Activated CD8-positive, alpha-beta memory T cell treated with anti-CD3 and anti-CD28 coated beads, Interleukin-2, amount 50 U/mL, for 48 hours (primary cell): ENCODE measurements around the gene HSDL2.
A peak's percentile ranks its signal among the peaks of the same experiment; 100 is the strongest.
"Not testable (repeated sequence)": the region's sequence is repeated elsewhere in the genome, so short reads cannot be mapped to it uniquely, and the experiment has no call there.

ENCODE experiments used
- DNase-seq: peaks from one replicate; pipeline ENCODE4 v3.0.0-alpha.2; 2020

Gene HSDL2

GRCh38 chr9:112367465-112367864 is 12.4 kb upstream of the HSDL2 start:
- DNase-seq = no peak

GRCh38 chr9:112369817-112370216 is 10.1 kb upstream of the HSDL2 start:
- DNase-seq = no peak

GRCh38 chr9:112371060-112371459 is 8.8 kb upstream of the HSDL2 start:
- DNase-seq = no peak

- DNase-seq = not testable (repeated sequence)
These were observed 6.2 kb upstream of the HSDL2 start for GRCh38 chr9:112373666-112374065.

- DNase-seq = not testable (repeated sequence)
These were observed 5.7 kb upstream of the HSDL2 start for GRCh38 chr9:112374232-112374631.

GRCh38 chr9:112375361-112375760 is 4.5 kb upstream of the HSDL2 start:
- DNase-seq = no peak

- DNase-seq = no peak
These were observed 2.8 kb upstream of the HSDL2 start for GRCh38 chr9:112377087-112377486.

- DNase-seq = no peak
These were observed 2.1 kb upstream of the HSDL2 start for GRCh38 chr9:112377684-112378327.

GRCh38 chr9:112378328-112379176 is 1.4 kb upstream of the HSDL2 start:
- DNase-seq = peak; percentile 61

GRCh38 chr9:112379177-112380101 is 469 bp upstream of the HSDL2 start:
- DNase-seq = peak; percentile 99

- no peak for DNase-seq
These were observed 915 bp downstream of the HSDL2 start for GRCh38 chr9:112380825-112381221.

- no peak for DNase-seq
These were observed 2.2 kb downstream of the HSDL2 start for GRCh38 chr9:112382066-112382465.

GRCh38 chr9:112382501-112383364 is 2.8 kb downstream of the HSDL2 start:
- DNase-seq = no peak

GRCh38 chr9:112384219-112384618 is 4.3 kb downstream of the HSDL2 start:
- DNase-seq = no peak

GRCh38 chr9:112384690-112385089 is 4.8 kb downstream of the HSDL2 start:
- DNase-seq = no peak

GRCh38 chr9:112387115-112387514 is 7.2 kb downstream of the HSDL2 start:
- no peak for DNase-seq

GRCh38 chr9:112389897-112390296 is 10.0 kb downstream of the HSDL2 start:
- not testable (repeated sequence) for DNase-seq

GRCh38 chr9:112391936-112392560 is 12.1 kb downstream of the HSDL2 start:
- not testable (repeated sequence) for DNase-seq

- not testable (repeated sequence) for DNase-seq
These were observed 13.2 kb downstream of the HSDL2 start for GRCh38 chr9:112393146-112393545.

- no peak for DNase-seq
These were observed 16.5 kb downstream of the HSDL2 start for GRCh38 chr9:112396416-112396815.

- DNase-seq = no peak
These were observed 17.0 kb downstream of the HSDL2 start for GRCh38 chr9:112396872-112397271.
